RPMI7951 (cell line): Measurements from ENCODE around the gene CFL2. TPM values are rescaled to one million over a fixed set of nuclear protein-coding genes. Genes with fewer than 3 reads are reported as not detected.

ENCODE experiments used
- DNase-seq: peaks from one replicate; pipeline ENCODE4 v3.0.0-alpha.2; 2012; ENCODE audit warnings: low read depth
- total RNA-seq: library from RNA; depleted of rRNA; stranded (reverse); fragments of >200 nt; shearing (Covaris generic); gene quantifications from 2 replicates; pipeline ENCODE4 v1.2.3, GENCODE V29; 2014; rRNA removed

The CFL2 gene
- total RNA-seq, 1 experiment from 2014 or later, result 128 TPM

DNA sequence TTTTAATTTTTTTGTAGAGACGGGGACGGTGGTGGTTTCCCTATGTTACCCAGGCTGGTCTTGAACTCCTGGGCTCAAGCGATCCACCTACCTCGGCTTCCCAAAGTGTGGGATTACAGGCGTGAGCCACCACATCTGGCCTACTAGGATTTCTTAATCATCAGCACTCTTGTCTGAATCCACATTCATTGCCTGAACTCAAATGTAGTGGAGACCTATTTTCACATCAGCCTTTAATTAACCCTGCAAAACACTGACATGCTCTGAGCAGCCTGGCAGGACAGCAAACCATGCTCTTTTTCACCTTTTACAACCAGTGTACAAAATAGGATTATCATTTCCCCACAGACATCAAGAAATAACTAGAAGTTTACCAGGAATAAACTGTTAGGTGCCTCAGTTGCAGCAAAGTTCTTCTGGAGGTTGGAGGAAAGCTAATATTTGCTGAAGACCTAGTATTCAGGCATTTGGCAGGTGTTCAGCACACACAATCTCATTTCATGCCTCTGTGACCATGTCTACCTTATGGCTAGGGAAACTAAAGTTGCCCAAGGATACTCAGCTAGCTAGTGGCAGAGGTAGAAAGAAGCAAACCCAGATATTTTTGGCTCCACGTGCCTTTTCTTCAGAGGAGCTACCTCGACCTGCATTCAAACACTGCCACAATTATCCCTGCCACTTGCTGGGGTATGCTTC is 37.7 kb downstream of the CFL2 start:
- no peak for DNase-seq

DNA sequence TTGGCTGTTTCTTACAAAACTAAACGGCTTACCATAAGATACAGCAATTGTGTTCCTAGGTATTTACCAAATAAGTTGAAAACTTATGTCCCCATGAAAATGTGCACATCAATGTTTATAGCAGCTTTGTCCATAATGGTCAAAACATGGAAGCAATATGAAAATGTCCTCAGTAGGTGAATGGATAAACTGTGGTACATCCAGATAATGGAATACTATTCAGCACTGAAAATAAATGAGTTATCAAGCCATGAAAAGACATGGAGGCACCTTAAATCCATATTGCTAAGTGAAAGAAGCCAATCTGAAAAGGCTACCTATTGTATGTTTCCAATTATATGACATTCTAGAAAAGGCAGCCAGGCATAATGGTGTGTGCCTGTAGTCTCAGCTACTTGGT is 40.7 kb downstream of the CFL2 start:
- no peak for DNase-seq

DNA sequence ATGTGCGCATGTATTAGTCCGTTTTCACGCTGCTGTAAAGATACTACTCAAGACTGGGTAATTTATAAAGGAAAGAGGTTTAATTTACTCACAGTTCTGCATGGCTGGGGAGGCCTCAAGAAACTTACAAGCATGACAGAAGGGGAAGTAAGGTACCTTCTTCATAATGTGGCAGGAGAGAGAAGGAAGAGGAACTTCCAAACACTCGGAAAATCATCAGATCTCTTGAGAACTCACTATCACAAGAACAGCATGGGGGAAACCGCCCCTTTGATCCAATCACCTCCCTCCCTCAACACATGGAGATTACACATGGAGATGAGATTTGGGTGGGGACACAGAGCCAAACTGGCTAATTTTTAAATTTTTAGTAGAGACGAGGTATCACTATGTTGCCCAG is 42.7 kb downstream of the CFL2 start:
- DNase-seq, result no peak

DNA sequence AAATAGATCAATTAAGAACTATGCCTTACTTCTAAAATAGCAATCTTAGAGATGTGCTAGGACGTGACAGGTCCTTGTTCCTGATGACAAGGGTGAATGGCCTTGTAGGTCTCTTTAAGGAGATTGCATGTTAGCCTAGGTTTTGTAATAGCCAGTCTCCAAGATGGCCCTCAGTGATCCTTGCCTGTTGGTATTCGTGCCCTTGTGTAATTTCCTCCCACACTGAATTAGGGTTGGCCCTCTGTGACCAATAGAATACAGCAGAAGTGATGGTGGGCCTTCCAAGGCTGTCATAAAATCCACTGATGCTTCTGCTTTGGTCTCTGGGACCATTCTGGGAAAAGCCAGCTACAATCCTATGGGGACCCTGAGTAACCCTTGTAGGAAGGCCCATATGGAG is 46.3 kb downstream of the CFL2 start:
- no peak for DNase-seq

DNA sequence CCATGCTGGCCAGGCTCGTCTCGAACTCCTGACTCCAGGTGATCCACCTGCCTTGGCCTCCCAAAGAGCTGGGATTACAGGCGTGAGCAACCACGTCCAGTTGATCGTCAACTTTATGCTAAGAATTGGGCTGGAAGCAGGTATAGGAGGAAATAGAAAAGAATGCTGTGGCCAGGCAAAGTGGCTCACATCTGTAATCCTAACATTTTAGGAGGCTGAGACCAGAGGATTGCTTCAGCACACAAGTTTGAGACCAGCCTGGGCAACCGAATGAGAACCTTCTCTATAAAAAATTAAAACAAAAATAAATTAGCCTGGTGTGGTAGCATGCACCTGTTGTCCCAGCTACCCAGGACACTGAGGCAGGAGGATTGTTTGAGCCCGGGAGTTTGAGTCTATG is 47.4 kb downstream of the CFL2 start:
- DNase-seq, result no peak

DNA sequence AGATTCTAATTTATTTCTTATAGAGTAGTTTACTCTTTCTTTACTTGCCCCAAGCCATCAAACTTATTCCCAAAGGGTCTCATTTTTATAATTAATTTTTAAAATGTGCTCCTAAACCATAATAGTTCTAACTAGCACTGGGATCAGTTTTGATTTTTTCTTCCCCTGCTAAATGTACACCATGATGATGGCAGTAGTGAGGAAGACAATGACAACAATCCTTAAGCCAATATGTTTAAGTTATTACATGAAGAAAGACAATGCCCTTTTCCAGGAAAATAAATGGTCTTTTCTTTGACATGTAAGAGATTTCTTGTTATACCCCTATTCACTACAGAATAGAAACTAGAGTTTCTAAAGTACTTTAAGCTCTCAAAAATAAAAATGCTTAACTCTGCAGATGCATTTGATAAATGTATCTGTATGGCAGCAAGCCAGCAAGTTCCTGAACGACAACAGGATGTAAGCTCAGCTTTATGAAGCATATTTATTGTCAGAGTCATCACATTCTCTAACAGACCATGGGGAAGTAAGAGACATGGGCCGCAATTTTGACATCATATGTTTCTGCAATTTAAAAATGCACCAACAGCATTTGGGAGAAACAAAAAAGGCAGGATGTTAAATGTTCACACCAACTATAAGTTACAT is 48.5 kb downstream of the CFL2 start:
- peak; percentile 72 for DNase-seq

DNA sequence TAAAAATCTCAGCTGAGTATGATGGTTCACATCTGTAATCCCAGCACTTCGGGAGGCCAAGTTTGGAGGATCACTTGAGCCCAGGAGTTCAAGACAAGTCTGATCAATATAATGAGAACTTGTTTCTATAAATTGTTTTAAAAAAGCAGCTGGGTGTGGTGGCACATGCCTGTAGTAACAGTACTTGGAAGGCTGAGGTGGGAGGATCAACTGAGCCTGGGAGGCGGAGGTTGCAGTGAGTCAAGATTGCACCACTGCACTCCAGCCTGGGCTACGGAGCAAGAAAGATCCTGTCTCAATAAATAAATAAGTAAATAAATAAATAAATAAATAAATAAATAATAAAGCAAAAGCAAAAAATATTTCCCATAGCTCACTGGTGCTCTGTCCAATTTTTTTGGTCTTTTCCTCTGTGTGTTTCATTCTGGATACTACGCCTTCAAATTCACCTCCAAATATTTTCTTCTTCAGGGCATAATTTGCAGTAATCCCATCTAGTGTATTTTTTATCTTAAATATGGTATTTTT is 51.8 kb downstream of the CFL2 start:
- DNase-seq, result no peak

DNA sequence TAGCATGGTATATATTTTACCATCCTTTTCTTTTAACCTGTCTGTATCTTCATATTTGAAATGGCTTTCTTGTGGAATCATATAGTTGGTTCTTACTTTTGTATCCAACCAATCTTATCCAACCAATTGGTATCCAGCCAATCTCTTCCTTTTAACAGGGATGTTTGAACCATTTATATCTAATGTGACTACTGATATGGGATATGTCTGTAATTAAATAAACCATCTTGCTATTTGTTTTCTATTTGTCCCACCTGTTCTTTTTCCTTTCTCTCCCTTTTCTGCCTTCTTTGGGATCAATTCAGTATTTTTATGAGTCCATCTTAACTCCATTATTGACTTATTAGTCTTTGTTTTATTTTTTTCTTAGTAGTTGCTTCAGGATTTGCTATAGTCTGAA is 53.6 kb downstream of the CFL2 start:
- no peak for DNase-seq

Other genes starting within 250 kb of the CFL2 start
- 41.3 and 54.1 TPM in 2 replicates for gene EAPP, start 174.9 kb downstream of the CFL2 start, total RNA-seq
- gene SNX6, start 84.4 kb downstream of the CFL2 start, total RNA-seq, result 138 and 141 TPM in 2 replicates
- 24.0 and 26.4 TPM in 2 replicates for gene BAZ1A, start 160.8 kb upstream of the CFL2 start, total RNA-seq